GM12801 (cell line): ENCODE measurements around the gene PFDN1.

ENCODE experiments used
- CTCF ChIP-seq: IDR thresholded peaks from one replicate; pipeline ENCODE4 v1.5.1; 2011; ENCODE audit warnings: control low read depth; ENCODE audit not compliant: insufficient read length; ENCODE audit errors: extremely low read depth

Gene PFDN1

GRCh38 chr5:140345919-140346347, 43.0 kb upstream of the PFDN1 start:
- TF ChIP-seq CTCF, result no peak

- no peak for TF ChIP-seq CTCF
These were observed 42.0 kb upstream of the PFDN1 start for GRCh38 chr5:140344683-140345423.

- no peak for TF ChIP-seq CTCF
These were observed 40.0 kb upstream of the PFDN1 start for GRCh38 chr5:140342896-140343295.

- TF ChIP-seq CTCF, result no peak
These were observed 39.4 kb upstream of the PFDN1 start for GRCh38 chr5:140342287-140342686.

- TF ChIP-seq CTCF, result no peak
These were observed 38.7 kb upstream of the PFDN1 start for GRCh38 chr5:140341591-140341990.

- TF ChIP-seq CTCF, result no peak
These were observed 37.8 kb upstream of the PFDN1 start for GRCh38 chr5:140340605-140341121.

- TF ChIP-seq CTCF, result no peak
These were observed 36.7 kb upstream of the PFDN1 start for GRCh38 chr5:140339636-140340035.

GRCh38 chr5:140338908-140339307, 36.0 kb upstream of the PFDN1 start:
- no peak for TF ChIP-seq CTCF
